H1 (cell line): ENCODE measurements around the gene MEIOB. TPM values are rescaled to one million over a fixed set of nuclear protein-coding genes. Genes with fewer than 3 reads are reported as not detected.

ENCODE experiments used
- ASH2L ChIP-seq: fragments of 200-600, 300-600 bp; sonication (generic); IDR thresholded peaks from one replicate; pipeline ENCODE4 v1.7.1; 2017; ENCODE audit warnings: low read length
- BCL11A ChIP-seq, 2 experiments: IDR thresholded peaks; one replicate each; pipeline ENCODE4 v1.6.1; 2011; ENCODE audit warnings: low read depth in 2 of 2, low read length in 2 of 2, mild to moderate bottlenecking in 2 of 2
- BRCA1 ChIP-seq: IDR thresholded peaks from 2 replicates; pipeline ENCODE4 v1.6.1; 2012; ENCODE audit warnings: low read depth, low read length, improper control_type of control experiment
- CHD7 ChIP-seq: fragments of 300-600 bp; sonication (generic); IDR thresholded peaks from 2 replicates; pipeline ENCODE4 v1.7.1; 2012; ENCODE audit warnings: low read length, moderate library complexity, mild to moderate bottlenecking, inconsistent platforms; ENCODE audit not compliant: insufficient replicate concordance
- KDM4A ChIP-seq: IDR thresholded peaks from one replicate; pipeline ENCODE4 v1.7.1; 2012; ENCODE audit warnings: low read depth, mild to moderate bottlenecking, moderate library complexity, low read length, inconsistent platforms; ENCODE audit not compliant: severe bottlenecking
- SAP30 ChIP-seq: fragments of 300-600 bp; sonication (generic); IDR thresholded peaks from 2 replicates; pipeline ENCODE4 v1.7.1; 2012; ENCODE audit warnings: low read length, moderate library complexity, mild to moderate bottlenecking, inconsistent platforms; ENCODE audit not compliant: insufficient read depth, insufficient replicate concordance
- SP1 ChIP-seq: IDR thresholded peaks from 2 replicates; pipeline ENCODE4 v1.6.1; 2011; ENCODE audit warnings: low read depth, low read length
- YY1 ChIP-seq: IDR thresholded peaks from 2 replicates; pipeline ENCODE4 v1.6.1; 2011; ENCODE audit warnings: low read depth, mild to moderate bottlenecking, low read length
- polyA plus RNA-seq, 7 experiments: library from polyadenylated mRNA; depleted of rRNA in 3 of 7; stranded (reverse) in 5 of 7; unstranded in 2 of 7; fragments of >200 nt in 5 of 7; fragments of 200-250 nt in 2 of 7; gene quantifications; 1 replicate in 5 of 7; 2 replicates in 1 of 7; 4 replicates in 1 of 7; pipeline versions ENCODE4 v1.2.1 to v1.2.3, GENCODE V29; 2011 to 2013; ENCODE audit warnings: missing spikeins in 2 of 7, mixed read lengths in 2 of 7
- total RNA-seq: library from RNA; stranded (reverse); fragmentation: NEBNext Ultra II Directional; extraction: Animal tissue kit (Norgen Biotek cat#: 25700); gene quantifications from 2 replicates; pipeline ENCODE4 v1.2.1, GENCODE V29; 2021

MEIOB gene
- total and polyA plus RNA-seq, 2 of the 8 experiments (the other 6 are each of a cell fraction or from before 2014, with no cell fraction given) = 0.63 to 1.1 TPM

DNA sequence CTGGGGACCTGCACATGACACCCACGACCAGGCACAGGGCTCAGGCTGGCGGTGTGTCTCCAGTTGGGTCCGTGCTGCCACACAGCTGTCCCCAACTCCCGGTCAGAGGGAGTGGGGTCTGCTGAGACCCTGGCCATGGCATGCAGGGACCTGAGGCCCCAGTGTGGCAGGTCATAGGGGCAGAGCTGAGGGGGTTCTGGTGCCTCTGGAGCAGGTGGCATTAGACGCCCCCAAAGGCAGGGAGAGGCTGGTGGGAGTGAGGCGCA lies 85.0 kb downstream of the MEIOB start (continued):
- TF ChIP-seq CHD7 (no peak), ASH2L (no peak), BRCA1 (no peak), KDM4A (no peak), SAP30 (no peak), SP1 (no peak), BCL11A (IDR thresholded peaks at IDR 0.05; ENCODE audit: low read depth in 2 of 2, low read length in 2 of 2) (no peak), YY1 (no peak)
